ENCODE results near the gene WWTR1. TPM values are rescaled to one million over a fixed set of nuclear protein-coding genes. Genes with fewer than 3 reads are reported as not detected.

WWTR1 gene
- total RNA-seq, 1 donor from 2014 or later, result 15.0 TPM

DNA sequence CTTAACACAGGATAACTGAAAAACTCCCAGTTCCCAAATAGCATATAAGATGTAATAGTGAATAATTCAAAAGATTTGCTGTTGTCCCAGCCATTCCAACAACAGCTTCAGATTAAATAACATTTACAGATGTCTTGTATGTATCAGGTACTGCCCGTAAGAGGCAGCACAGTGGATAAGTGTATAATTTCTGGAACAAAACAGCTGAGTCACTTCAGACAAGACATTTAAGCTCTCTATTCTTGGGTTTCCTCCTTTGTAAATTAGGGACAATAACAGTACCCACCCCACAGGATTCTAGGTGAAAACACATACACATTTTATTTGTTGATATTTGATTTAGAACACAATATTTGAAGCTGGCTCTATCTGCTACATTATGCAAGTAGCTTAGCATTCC lies 2.6 kb upstream of the WWTR1 start:
- Mint-ChIP-seq H3K9me3 (ENCODE audit: low read depth) (no peaks in the 10 kb centered on the region), H3K4me3 (ENCODE audit: low read depth) (no peak overlapping the region), H3K4me1 (ENCODE audit: low read depth) (peaks cover 22% of the 10 kb centered on the region), H3K27me3 (peaks cover 17% of the 10 kb centered on the region), H3K36me3 (ENCODE audit: insufficient read depth) (no peaks in the 10 kb centered on the region), H3K27ac (no peak overlapping the region)
- TF ChIP-seq, protein P1, sequence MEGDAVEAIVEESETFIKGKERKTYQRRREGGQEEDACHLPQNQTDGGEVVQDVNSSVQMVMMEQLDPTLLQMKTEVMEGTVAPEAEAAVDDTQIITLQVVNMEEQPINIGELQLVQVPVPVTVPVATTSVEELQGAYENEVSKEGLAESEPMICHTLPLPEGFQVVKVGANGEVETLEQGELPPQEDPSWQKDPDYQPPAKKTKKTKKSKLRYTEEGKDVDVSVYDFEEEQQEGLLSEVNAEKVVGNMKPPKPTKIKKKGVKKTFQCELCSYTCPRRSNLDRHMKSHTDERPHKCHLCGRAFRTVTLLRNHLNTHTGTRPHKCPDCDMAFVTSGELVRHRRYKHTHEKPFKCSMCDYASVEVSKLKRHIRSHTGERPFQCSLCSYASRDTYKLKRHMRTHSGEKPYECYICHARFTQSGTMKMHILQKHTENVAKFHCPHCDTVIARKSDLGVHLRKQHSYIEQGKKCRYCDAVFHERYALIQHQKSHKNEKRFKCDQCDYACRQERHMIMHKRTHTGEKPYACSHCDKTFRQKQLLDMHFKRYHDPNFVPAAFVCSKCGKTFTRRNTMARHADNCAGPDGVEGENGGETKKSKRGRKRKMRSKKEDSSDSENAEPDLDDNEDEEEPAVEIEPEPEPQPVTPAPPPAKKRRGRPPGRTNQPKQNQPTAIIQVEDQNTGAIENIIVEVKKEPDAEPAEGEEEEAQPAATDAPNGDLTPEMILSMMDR (IDR thresholded peaks at IDR 0.05; ENCODE audit: unreplicated experiment), result no peak
- no peak for DNase-seq (ENCODE audit: low spot score, unreplicated experiment)

DNA sequence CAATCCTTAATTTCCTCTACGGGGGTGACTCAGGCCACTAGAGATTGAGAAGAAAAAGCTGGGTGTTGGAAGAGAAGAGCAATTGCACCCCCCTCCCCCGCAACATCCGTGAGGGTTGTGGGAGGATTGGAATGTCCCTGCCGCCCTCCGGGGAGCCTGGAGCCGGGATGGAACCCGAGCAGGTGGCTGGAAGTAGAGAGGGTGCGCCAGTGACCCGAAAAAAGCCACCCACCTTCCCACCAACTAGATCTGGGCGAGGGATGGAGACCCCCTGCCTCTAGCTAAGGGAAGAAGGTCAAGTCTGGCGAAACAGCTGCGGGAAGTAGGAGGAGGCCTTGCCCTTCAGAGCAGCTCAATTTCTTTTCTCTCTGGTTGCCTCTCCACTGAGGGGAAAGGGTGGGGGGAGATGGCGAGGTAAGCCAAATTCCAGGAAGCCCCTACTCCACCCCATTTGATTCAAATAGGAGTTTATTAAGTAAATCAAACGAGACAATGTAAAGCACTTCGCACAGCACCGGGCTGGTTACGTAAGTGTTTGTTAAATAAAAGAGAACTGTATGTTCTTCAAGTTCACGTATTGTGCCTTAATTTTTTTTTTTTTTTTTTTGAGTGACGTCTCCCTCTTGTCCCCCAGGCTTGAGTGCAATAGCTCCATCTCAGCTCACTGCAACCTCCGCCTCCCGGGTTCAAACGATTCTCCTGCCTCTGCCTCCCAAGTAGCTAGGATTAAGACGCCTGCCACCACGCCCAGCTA lies 1.1 kb upstream of the WWTR1 start:
- TF ChIP-seq, protein P1 (IDR thresholded peaks at IDR 0.05; ENCODE audit: unreplicated experiment), result no peak
- peak; percentile 12 for DNase-seq (ENCODE audit: low spot score, unreplicated experiment)
- Mint-ChIP-seq H3K27me3 (peaks cover 17% of the 10 kb centered on the region), H3K4me3 (ENCODE audit: low read depth) (peak overlapping the region; percentile 92), H3K4me1 (ENCODE audit: low read depth) (peaks cover 24% of the 10 kb centered on the region), H3K36me3 (ENCODE audit: insufficient read depth) (peaks cover 4% of the 10 kb centered on the region), H3K9me3 (ENCODE audit: low read depth) (no peaks in the 10 kb centered on the region), H3K27ac (peak overlapping the region; percentile 99)

DNA sequence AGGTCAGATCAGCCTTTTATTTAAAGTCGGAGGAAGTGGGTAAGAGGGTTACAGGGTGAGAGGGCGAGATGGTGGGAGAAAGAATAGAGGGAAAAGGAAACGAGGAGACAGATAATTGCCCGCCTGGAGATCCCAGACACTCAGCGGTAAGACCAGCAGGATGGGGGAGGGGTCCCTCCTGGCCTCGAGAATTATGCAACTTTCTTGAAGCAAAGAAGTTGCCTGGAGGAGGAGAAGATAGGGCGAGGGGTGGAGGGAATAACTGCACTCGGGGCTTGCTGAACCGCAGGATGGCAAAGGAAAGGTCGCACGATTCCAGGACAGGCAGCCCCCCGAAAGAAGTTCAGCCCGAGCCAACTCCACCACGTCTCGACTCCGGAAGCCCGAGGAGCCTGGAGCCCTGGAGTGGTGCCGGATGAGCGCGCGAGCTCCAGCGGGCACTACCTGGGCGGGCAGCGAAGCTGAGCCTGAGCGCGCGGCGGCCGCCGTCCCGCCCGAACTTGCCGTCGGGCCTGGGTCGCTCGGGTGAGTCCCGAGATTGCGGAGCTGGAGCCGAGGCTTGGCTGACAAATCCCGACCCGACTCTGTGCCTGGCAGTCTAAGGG lies 402 bp downstream of the WWTR1 start:
- Mint-ChIP-seq H3K27ac (peak overlapping the region; percentile 99), H3K27me3 (peaks cover 17% of the 10 kb centered on the region), H3K36me3 (ENCODE audit: insufficient read depth) (peaks cover 4% of the 10 kb centered on the region), H3K4me3 (ENCODE audit: low read depth) (peak overlapping the region; percentile 92), H3K4me1 (ENCODE audit: low read depth) (peaks cover 22% of the 10 kb centered on the region), H3K9me3 (ENCODE audit: low read depth) (no peaks in the 10 kb centered on the region)
- DNase-seq (ENCODE audit: low spot score, unreplicated experiment), result peak; percentile 49
- TF ChIP-seq, protein P1 (IDR thresholded peaks at IDR 0.05; ENCODE audit: unreplicated experiment), result no peak

DNA sequence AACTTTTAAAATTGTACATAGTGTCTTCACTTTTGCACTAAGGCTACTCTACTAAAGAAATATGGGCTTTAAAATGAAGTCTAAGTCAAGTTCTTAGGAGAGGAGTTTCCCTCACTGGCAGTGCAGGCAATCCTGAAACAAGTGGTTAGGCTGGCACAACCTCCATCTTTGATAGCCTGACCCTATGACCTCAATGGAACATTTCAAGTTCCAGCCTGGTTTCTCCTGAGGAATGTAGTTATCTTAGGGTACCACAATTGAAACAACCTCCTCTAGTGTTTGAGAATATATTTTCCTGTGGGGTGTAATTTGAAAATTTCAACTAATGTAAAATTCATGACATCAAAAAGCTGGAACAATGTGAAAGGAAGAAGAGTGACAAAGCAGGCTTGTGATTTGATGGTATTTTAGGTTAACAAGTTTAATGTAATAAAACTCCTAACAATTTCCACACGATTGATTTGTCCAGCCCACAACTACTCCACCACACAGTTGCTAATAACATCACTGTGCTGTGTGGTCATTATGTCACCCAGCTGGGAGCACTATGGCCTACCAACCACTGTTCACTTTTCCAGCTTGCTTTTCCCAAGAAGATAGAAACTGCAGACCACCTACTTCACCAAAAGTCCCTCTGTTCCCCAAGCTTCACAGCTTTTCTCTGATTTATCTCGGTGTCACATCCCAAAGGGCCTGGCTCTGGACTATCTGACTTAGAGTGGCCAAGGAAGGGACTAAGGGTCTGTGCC lies 1.8 kb downstream of the WWTR1 start:
- Mint-ChIP-seq H3K4me1 (ENCODE audit: low read depth) (peaks cover 20% of the 10 kb centered on the region), H3K27ac (peak overlapping the region; percentile 54), H3K27me3 (peaks cover 17% of the 10 kb centered on the region), H3K36me3 (ENCODE audit: insufficient read depth) (peaks cover 9% of the 10 kb centered on the region), H3K4me3 (ENCODE audit: low read depth) (peak overlapping the region; percentile 92), H3K9me3 (ENCODE audit: low read depth) (no peaks in the 10 kb centered on the region)
- TF ChIP-seq, protein P1 (IDR thresholded peaks at IDR 0.05; ENCODE audit: unreplicated experiment), result no peak
- no peak for DNase-seq (ENCODE audit: low spot score, unreplicated experiment)

DNA sequence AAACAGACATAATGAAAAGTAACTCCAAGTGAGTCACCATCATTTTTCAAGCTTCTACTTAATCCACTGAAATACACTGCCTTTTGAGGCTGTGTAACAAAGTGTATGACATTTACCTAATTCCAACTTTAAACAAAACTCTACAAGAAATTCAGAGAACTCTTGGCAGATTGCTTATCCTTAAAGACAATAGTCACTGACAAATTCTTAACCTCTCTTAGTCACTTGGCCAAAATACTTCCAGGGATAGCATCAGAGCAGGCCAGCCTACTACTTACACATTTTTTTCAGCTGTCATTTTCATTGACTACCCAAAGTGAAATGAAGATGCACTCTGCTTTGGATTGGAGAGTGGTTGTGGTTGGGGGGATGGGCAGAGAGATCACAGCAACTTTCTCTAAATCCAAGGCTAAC lies 3.6 kb downstream of the WWTR1 start:
- H3K27me3 Mint-ChIP-seq, result peaks cover 12% of the 10 kb centered on the region

More for the DNA sequence above, 3.6 kb downstream of the WWTR1 start:
- TF ChIP-seq, protein P1 (IDR thresholded peaks at IDR 0.05; ENCODE audit: unreplicated experiment), result no peak
- H3K9me3 Mint-ChIP-seq (ENCODE audit: low read depth), result no peaks in the 10 kb centered on the region
- peaks cover 18% of the 10 kb centered on the region for H3K4me1 Mint-ChIP-seq (ENCODE audit: low read depth)
- H3K27ac Mint-ChIP-seq, result no peak overlapping the region
- H3K36me3 Mint-ChIP-seq (ENCODE audit: insufficient read depth), result peaks cover 17% of the 10 kb centered on the region
- DNase-seq (ENCODE audit: low spot score, unreplicated experiment), result no peak
- no peak overlapping the region for H3K4me3 Mint-ChIP-seq (ENCODE audit: low read depth)

Measured in progenitor cell of endocrine pancreas (in vitro differentiated cells).